K562 (cell line): ENCODE results near the gene CHM. TPM values are rescaled to one million over a fixed set of nuclear protein-coding genes. Genes with fewer than 3 reads are reported as not detected.
"Not testable (repeated sequence)": the region's sequence is repeated elsewhere in the genome, so short reads cannot be mapped to it uniquely, and the experiment has no call there.

Experiments
- ATAC-seq: fragments of 200-7000 bp; cut with Tn5 transposase; 3 replicates; pipeline ENCODE4 v1.9.1; 2020; ENCODE audit warnings: moderate library complexity
- BruUV-seq: library from RNA; stranded (reverse); fragments of 400-500 nt; replicated peaks from 2 replicates; lab custom pipeline; 2021; lab: Mats Ljungman, UMichigan
- CTCF ChIA-PET: fragments of 300-600 bp; formaldehyde crosslinking; extraction: SDS; loops from one replicate; lab custom pipeline; 2021; ENCODE audit warnings: low intra/inter-chr PET ratio; lab: Yijun Ruan, JAX
- POLR2A ChIA-PET: fragments of 300-600, 350-650 bp; sonication (Branson Sonifier 250); formaldehyde crosslinking; extraction: SDS; loops from one replicate; lab custom pipeline; 2021; ENCODE audit warnings: antibody characterized with exemption, inconsistent platforms; lab: Yijun Ruan, JAX
- DNase-seq, 4 experiments: peaks; one replicate each; pipeline versions ENCODE4 v3.0.0 to v3.0.0-alpha.2; 2011 to 2018; ENCODE audit warnings: low spot score in 3 of 4, mixed read lengths in 3 of 4; ENCODE audit errors: extremely low read depth in 1 of 4
- FAIRE-seq: peaks from 2 replicates; lab custom pipeline; 2011; peaks lifted over from hg19 to GRCh38; lab: Jason Lieb, UNC
- H2AFZ ChIP-seq: 2 replicates; pipeline ENCODE4 v1.6.0; 2011; ENCODE audit warnings: low read depth, low read length, control low read depth, inconsistent platforms
- H3K27ac ChIP-seq: fragments of 200-600 bp; 3 replicates; pipeline ENCODE4 v1.8.0; 2011; ENCODE audit warnings: low read depth, mild to moderate bottlenecking, control low read depth, inconsistent platforms, low read length, moderate library complexity, mixed read lengths; ENCODE audit errors: extremely low read depth
- H3K27me3 ChIP-seq, 2 experiments: fragments of 300-600 bp in 1 of 2; 2 replicates in 1 of 2; 3 replicates in 1 of 2; pipeline versions ENCODE4 v1.6.0 to v1.8.0; 2011; ENCODE audit warnings: inconsistent platforms in 2 of 2, low read length in 2 of 2, mild to moderate bottlenecking in 1 of 2, mixed read lengths in 1 of 2, moderate library complexity in 1 of 2; ENCODE audit not compliant: control insufficient read depth in 2 of 2, insufficient read depth in 2 of 2
- H3K36me3 ChIP-seq: fragments of 300-600 bp; 3 replicates; pipeline ENCODE4 v1.8.0; 2011; ENCODE audit warnings: mild to moderate bottlenecking, low read length, inconsistent platforms; ENCODE audit not compliant: control insufficient read depth, insufficient read depth
- H3K4me1 ChIP-seq, 2 experiments: fragments of 200-600 bp in 1 of 2; replicated peaks in 1 of 2; 2 replicates in 1 of 2; 3 replicates in 1 of 2; pipeline versions ENCODE4 v1.5.1 to v1.8.0; 2011; ENCODE audit warnings: inconsistent platforms in 2 of 2, low read length in 2 of 2, mild to moderate bottlenecking in 1 of 2, mixed read lengths in 1 of 2, moderate library complexity in 1 of 2; ENCODE audit not compliant: control insufficient read depth in 2 of 2, insufficient read depth in 2 of 2
- H3K4me2 ChIP-seq: 2 replicates; pipeline ENCODE4 v1.6.1; 2011; ENCODE audit warnings: low read length, control low read depth, inconsistent platforms, mixed read lengths; ENCODE audit not compliant: insufficient read depth
- H3K4me3 ChIP-seq: fragments of 200-600 bp; sonication (generic), shearing (Covaris generic); 2 replicates; pipeline ENCODE4 v1.5.1; 2016; ENCODE audit warnings: control low read depth, inconsistent platforms
- H3K79me2 ChIP-seq: fragments of 200-600 bp; 3 replicates; pipeline ENCODE4 v1.8.0; 2011; ENCODE audit warnings: low read length, inconsistent platforms; ENCODE audit not compliant: control insufficient read depth, insufficient read depth
- H3K9ac ChIP-seq, 2 experiments: 2 replicates each; pipeline versions ENCODE4 v1.6.0 to v1.6.1; 2011; ENCODE audit warnings: low read depth in 2 of 2, low read length in 2 of 2, control low read depth in 1 of 2, inconsistent platforms in 1 of 2, mild to moderate bottlenecking in 1 of 2, mixed read lengths in 1 of 2; ENCODE audit not compliant: insufficient read depth in 1 of 2
- H3K9me1 ChIP-seq: one replicate; pipeline ENCODE4 v1.6.0; 2011; ENCODE audit warnings: inconsistent platforms, mild to moderate bottlenecking, low read length, moderate library complexity; ENCODE audit not compliant: control insufficient read depth, insufficient read depth
- H3K9me3 ChIP-seq: replicated peaks from 2 replicates; pipeline ENCODE4 v1.5.1; 2011; ENCODE audit warnings: low read depth, low read length, inconsistent platforms; ENCODE audit not compliant: control insufficient read depth, insufficient read depth
- H4K20me1 ChIP-seq: replicated peaks from 2 replicates; pipeline ENCODE4 v1.6.1; 2011; ENCODE audit warnings: low read length, inconsistent platforms, mixed read lengths; ENCODE audit not compliant: control insufficient read depth, insufficient read depth
- E2F3 ChIP-seq: fragments of 250-450 bp; sonication (Bioruptor Pico); IDR thresholded peaks from 2 replicates; pipeline ENCODE4 v1.4.0; 2020; ENCODE audit warnings: mild to moderate bottlenecking
- HNRNPK ChIP-seq: fragments of 200-400 bp; formaldehyde crosslinking; IDR thresholded peaks from one replicate; pipeline ENCODE4 v1.6.1; 2018; ENCODE audit warnings: mild to moderate bottlenecking, low read depth, low read length; ENCODE audit not compliant: poor library complexity, severe bottlenecking
- JUN ChIP-seq, 2 experiments: sonication (generic) in 1 of 2; formaldehyde crosslinking in 1 of 2; IDR thresholded peaks; 2 replicates each; pipeline versions ENCODE4 v1.6.1 to v1.8.0; 2012 to 2022; ENCODE audit warnings: borderline replicate concordance in 2 of 2, mild to moderate bottlenecking in 2 of 2, improper control_type of control experiment in 1 of 2, low read depth in 1 of 2, low read length in 1 of 2, missing genetic modification reagents in 1 of 2
- TRIM28 ChIP-seq: fragments of 450-650 bp; IDR thresholded peaks from 2 replicates; pipeline ENCODE4 v1.6.1; 2017
- ZNF311 ChIP-seq: fragments of 250-450 bp; sonication (Bioruptor Pico); IDR thresholded peaks from 2 replicates; pipeline ENCODE4 v1.4.0; 2020; ENCODE audit warnings: mild to moderate bottlenecking, moderate library complexity
- WGBS: fragments of 100-300 bp; shearing (Covaris generic); methylation state at CpG from one replicate; pipeline ENCODE4 v1.1.6; 2016; ENCODE audit warnings: low coverage, mixed read lengths; ENCODE audit not compliant: insufficient coverage; ENCODE audit errors: missing lambda C conversion rate; 5-methylcytosine and 5-hydroxymethylcytosine counted together
- in situ Hi-C: fragments of 300-500 bp; cut with MboI; formaldehyde crosslinking; loops from 4 replicates; pipeline ENCODE4 v1.15.0; 2018; ENCODE audit warnings: inconsistent platforms, mixed read lengths
- intact Hi-C: fragments of 100-400 bp; cut with micrococcal nuclease; formaldehyde crosslinking; loops from 2 replicates; pipeline ENCODE4 v1.14.2; 2022
- polyA plus RNA-seq, 8 experiments: library from polyadenylated mRNA; depleted of rRNA in 4 of 8; stranded (reverse) in 5 of 8; unstranded in 3 of 8; fragments of >200 nt; fragmentation: Nextera tagmentation in 2 of 8; fragmentation: Illumina TruSeq in 1 of 8; extraction: Ambion mirVana in 2 of 8; extraction: Trizol in 1 of 8; gene quantifications; 2 replicates each; pipeline versions ENCODE4 v1.2.1 to v1.2.3, GENCODE V29; 2011 to 2014; ENCODE audit warnings: inconsistent platforms in 1 of 8, missing spikeins in 1 of 8
- total RNA-seq, 7 experiments: library from RNA; depleted of rRNA in 6 of 7; stranded (reverse); fragments of >200 nt in 6 of 7; fragmentation: Illumina TruSeq in 2 of 7; extraction: Trizol in 2 of 7; gene quantifications; 2 replicates each; pipeline versions ENCODE4 v1.2.1 to v1.2.3, GENCODE V29; 2011 to 2021; ENCODE audit warnings: low replicate concordance in 1 of 7
- TF ChIP-seq, protein P1 (sequence below): fragments of 450-650 bp; IDR thresholded peaks from 2 replicates; pipeline ENCODE4 v1.6.1; 2016; ENCODE audit warnings: low read depth

Gene CHM
- total and polyA plus RNA-seq, 9 of the 15 experiments (the other 6 are each of a cell fraction or from before 2014, with no cell fraction given) = 2.2 to 9.0 (median 4.6) TPM

DNA sequence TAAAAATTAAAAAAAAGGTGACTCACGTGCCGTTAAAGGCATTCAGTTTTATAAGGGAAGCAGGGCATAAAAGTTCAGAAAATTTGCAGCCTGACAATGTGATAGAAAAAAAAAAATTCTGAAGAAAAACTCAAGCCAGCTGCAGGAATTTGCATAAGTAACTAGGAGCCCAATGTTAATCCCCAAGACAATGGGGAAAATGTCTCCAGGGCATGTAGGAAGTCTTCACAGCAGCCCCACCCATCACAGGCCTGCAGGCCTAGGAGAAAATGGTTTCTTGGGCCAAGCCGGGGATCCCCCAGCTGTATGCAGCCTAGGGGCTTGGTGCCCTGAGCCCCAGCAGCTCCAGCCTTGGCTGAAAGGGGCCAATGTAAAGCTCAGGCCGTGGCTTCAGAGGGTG is 31.2 kb downstream of the CHM start (continued):
- TF ChIP-seq JUN (IDR thresholded peaks at IDR 0.05; ENCODE audit: borderline replicate concordance, low read depth, low read length) = no peak
- TF ChIP-seq JUN (CRISPR knock-in tag; IDR thresholded peaks at IDR 0.05; ENCODE audit: borderline replicate concordance) = no peak
- no peak for TF ChIP-seq HNRNPK
- TF ChIP-seq TRIM28 = no peak
- TF ChIP-seq, all 486 proteins: peak for 0

DNA sequence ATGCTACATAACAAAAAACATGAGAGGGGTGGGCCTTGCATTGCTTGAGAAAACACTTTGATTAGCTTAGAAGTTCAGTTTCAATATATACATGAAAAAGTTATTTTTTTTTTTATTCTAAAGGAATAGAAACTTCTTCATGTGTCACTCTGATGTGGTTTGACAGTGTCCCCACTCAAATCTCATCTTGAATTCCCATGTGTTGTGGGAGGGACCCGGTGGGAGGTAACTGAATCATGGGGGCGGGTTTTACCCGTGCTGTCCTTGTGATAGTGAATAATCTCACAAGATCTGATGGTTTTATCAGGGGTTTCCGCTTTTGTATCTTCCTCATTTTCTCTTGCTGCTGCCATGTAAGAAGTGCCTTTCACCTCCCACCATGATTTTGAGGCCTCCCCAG is 32.4 kb downstream of the CHM start:
- H3K4me2 ChIP-seq, FAIRE-seq, intact Hi-C loops, H3K27me3 ChIP-seq, H2AFZ ChIP-seq, POLR2A ChIA-PET, H4K20me1 ChIP-seq, H3K79me2 ChIP-seq, H3K9ac ChIP-seq, H3K4me1 ChIP-seq, ATAC-seq, H3K9me1 ChIP-seq, H3K36me3 ChIP-seq, BruUV-seq, CTCF ChIA-PET, H3K9me3 ChIP-seq, H3K4me3 ChIP-seq, DNase-seq, H3K27ac ChIP-seq, in situ Hi-C loops: not testable (repeated sequence)
- WGBS = 38% methylated on average over 3 of the region's 4 CpGs

DNA sequence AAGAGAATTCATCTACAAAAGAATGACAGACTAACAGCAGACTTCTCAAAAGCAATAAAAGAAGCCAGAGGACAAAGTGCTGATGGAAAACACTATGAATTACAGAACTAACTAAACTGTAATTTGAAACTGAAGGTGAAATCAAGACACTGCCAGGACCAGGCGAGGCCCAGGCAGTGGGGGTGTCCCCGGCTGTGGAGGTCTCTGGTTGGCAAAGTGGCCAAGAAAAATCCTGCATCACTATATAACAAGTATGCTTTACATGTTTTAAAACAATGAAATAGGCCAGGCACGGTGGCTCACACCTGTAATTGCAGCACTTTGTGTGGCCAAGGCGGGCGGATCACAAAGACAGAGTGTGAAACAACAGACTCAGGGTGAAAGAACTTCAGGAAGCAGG is 32.9 kb downstream of the CHM start:
- no peaks in the 10 kb centered on the region for H4K20me1 ChIP-seq
- no TSS peak for BruUV-seq
- POLR2A ChIA-PET = no interaction called here
- no peaks in the 10 kb centered on the region for H3K27me3 ChIP-seq
- WGBS = 90% methylated on average over 3 of the region's 5 CpGs
- H3K9ac ChIP-seq = no peak overlapping the region
- no peaks in the 10 kb centered on the region for H3K9me3 ChIP-seq
- intact Hi-C loops (no loop called here), in situ Hi-C loops (no loop called here)
- H3K4me1 ChIP-seq = no peaks in the 10 kb centered on the region
- H3K4me3 ChIP-seq = no peak overlapping the region
- H3K79me2 ChIP-seq = no peaks in the 10 kb centered on the region
- CTCF ChIA-PET = no interaction called here
- no peak overlapping the region for H3K4me2 ChIP-seq
- no peak for DNase-seq
- H3K36me3 ChIP-seq = no peaks in the 10 kb centered on the region
- ATAC-seq = no peak
- no peaks in the 10 kb centered on the region for H3K9me1 ChIP-seq
- no peak overlapping the region for H2AFZ ChIP-seq
- no peak for FAIRE-seq
- no peak overlapping the region for H3K27ac ChIP-seq
- TF ChIP-seq, protein P1, sequence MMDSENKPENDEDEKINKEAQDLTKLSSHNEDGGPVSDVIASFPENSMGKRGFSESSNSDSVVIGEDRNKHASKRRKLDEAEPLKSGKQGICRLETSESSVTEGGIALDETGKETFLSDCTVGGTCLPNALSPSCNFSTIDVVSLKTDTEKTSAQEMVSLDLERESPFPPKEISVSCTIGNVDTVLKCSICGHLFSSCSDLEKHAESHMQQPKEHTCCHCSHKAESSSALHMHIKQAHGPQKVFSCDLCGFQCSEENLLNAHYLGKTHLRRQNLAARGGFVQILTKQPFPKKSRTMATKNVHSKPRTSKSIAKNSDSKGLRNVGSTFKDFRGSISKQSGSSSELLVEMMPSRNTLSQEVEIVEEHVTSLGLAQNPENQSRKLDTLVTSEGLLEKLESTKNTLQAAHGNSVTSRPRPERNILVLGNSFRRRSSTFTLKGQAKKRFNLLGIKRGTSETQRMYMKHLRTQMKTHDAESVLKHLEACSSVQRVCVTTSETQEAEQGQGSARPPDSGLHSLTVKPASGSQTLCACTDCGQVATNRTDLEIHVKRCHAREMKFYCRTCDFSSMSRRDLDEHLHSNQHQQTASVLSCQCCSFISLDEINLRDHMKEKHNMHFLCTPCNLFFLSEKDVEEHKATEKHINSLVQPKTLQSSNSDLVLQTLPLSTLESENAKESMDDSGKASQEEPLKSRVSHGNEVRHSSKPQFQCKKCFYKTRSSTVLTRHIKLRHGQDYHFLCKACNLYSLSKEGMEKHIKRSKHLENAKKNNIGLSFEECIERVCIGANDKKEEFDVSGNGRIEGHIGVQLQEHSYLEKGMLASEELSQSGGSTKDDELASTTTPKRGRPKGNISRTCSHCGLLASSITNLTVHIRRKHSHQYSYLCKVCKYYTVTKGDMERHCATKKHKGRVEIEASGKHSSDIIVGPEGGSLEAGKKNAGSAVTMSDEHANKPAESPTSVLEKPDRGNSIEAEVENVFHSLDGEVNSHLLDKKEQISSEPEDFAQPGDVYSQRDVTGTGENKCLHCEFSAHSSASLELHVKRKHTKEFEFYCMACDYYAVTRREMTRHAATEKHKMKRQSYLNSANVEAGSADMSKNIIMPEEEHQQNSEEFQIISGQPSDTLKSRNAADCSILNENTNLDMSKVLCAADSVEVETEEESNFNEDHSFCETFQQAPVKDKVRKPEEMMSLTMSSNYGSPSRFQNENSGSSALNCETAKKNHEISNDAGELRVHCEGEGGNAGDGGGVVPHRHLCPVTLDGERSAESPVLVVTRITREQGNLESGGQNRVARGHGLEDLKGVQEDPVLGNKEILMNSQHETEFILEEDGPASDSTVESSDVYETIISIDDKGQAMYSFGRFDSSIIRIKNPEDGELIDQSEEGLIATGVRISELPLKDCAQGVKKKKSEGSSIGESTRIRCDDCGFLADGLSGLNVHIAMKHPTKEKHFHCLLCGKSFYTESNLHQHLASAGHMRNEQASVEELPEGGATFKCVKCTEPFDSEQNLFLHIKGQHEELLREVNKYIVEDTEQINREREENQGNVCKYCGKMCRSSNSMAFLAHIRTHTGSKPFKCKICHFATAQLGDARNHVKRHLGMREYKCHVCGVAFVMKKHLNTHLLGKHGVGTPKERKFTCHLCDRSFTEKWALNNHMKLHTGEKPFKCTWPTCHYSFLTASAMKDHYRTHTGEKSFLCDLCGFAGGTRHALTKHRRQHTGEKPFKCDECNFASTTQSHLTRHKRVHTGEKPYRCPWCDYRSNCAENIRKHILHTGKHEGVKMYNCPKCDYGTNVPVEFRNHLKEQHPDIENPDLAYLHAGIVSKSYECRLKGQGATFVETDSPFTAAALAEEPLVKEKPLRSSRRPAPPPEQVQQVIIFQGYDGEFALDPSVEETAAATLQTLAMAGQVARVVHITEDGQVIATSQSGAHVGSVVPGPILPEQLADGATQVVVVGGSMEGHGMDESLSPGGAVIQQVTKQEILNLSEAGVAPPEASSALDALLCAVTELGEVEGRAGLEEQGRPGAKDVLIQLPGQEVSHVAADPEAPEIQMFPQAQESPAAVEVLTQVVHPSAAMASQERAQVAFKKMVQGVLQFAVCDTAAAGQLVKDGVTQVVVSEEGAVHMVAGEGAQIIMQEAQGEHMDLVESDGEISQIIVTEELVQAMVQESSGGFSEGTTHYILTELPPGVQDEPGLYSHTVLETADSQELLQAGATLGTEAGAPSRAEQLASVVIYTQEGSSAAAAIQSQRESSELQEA = no peak
- TF ChIP-seq E2F3 (no peak), ZNF311 (CRISPR knock-in tag) (no peak)
